IMR-90 (cell line): Measurements from ENCODE around the gene FAM149B1. TPM values are rescaled to one million over a fixed set of nuclear protein-coding genes. Genes with fewer than 3 reads are reported as not detected.

Experiments used
- ATAC-seq: fragments of 200-7000 bp; cut with Tn5 transposase; 2 replicates; pipeline ENCODE4 v1.9.1; 2020; ENCODE audit warnings: low read depth, mild to moderate bottlenecking, moderate library complexity
- BruUV-seq: library from RNA; stranded (reverse); fragments of 400-500 nt; replicated peaks from 2 replicates; lab custom pipeline; 2021; lab: Mats Ljungman, UMichigan
- CTCF ChIA-PET: fragments of 300-600 bp; formaldehyde crosslinking; extraction: SDS; loops from one replicate; lab custom pipeline; 2021; ENCODE audit warnings: antibody characterized with exemption; lab: Yijun Ruan, JAX
- POLR2A ChIA-PET: fragments of 300-600 bp; sonication (Branson Sonifier 250); formaldehyde crosslinking; loops from one replicate; lab custom pipeline; 2022; ENCODE audit warnings: antibody characterized with exemption; ENCODE audit not compliant: unreplicated experiment; lab: Charles Lee
- DNase-seq: peaks from one replicate; pipeline ENCODE4 v3.0.0; 2013
- H2AFZ ChIP-seq: replicated peaks from 2 replicates; pipeline ENCODE3; 2013; ENCODE audit warnings: low read length, mild to moderate bottlenecking; ENCODE audit not compliant: poor library complexity
- H2AK5ac ChIP-seq: 2 replicates; pipeline ENCODE4 v1.6.1; 2013; ENCODE audit warnings: low read depth, low read length, inconsistent platforms
- H2AK9ac ChIP-seq: replicated peaks from 2 replicates; pipeline ENCODE3; 2013; ENCODE audit warnings: mild to moderate bottlenecking, low read depth, low read length, moderate library complexity; ENCODE audit not compliant: poor library complexity
- H2BK120ac ChIP-seq: 2 replicates; pipeline ENCODE4 v1.6.1; 2013; ENCODE audit warnings: low read depth, low read length, inconsistent platforms
- H2BK15ac ChIP-seq: 3 replicates; pipeline ENCODE4 v1.6.1; 2013; ENCODE audit warnings: low read depth, low read length, inconsistent platforms
- H2BK20ac ChIP-seq: 2 replicates; pipeline ENCODE4 v1.6.1; 2013; ENCODE audit warnings: low read depth, mild to moderate bottlenecking, inconsistent platforms, low read length, moderate library complexity
- H2BK5ac ChIP-seq: 2 replicates; pipeline ENCODE4 v1.6.1; 2013; ENCODE audit warnings: mild to moderate bottlenecking, low read depth, low read length, inconsistent platforms; ENCODE audit not compliant: poor library complexity, severe bottlenecking
- H3K14ac ChIP-seq: replicated peaks from 2 replicates; pipeline ENCODE4 v1.6.1; 2013; ENCODE audit warnings: low read depth, low read length, inconsistent platforms
- H3K18ac ChIP-seq: 2 replicates; pipeline ENCODE4 v1.6.1; 2013; ENCODE audit warnings: low read depth, low read length, control low read depth
- H3K23ac ChIP-seq: 2 replicates; pipeline ENCODE4 v1.6.1; 2013; ENCODE audit warnings: low read depth, low read length, inconsistent platforms
- H3K27ac ChIP-seq: 2 replicates; pipeline ENCODE4 v1.5.1; 2013; ENCODE audit warnings: mild to moderate bottlenecking, control low read depth, low read length; ENCODE audit not compliant: insufficient read depth
- H3K27me3 ChIP-seq: 2 replicates; pipeline ENCODE4 v1.6.1; 2013; ENCODE audit warnings: low read length; ENCODE audit not compliant: control insufficient read depth, insufficient read depth
- H3K36me3 ChIP-seq: 2 replicates; pipeline ENCODE4 v1.6.1; 2013; ENCODE audit warnings: low read length, mixed read lengths; ENCODE audit not compliant: control insufficient read depth, insufficient read depth
- H3K4ac ChIP-seq: 2 replicates; pipeline ENCODE4 v1.6.1; 2013; ENCODE audit warnings: low read depth, low read length, inconsistent platforms
- H3K4me1 ChIP-seq: 2 replicates; pipeline ENCODE4 v1.6.1; 2013; ENCODE audit warnings: low read length, mixed read lengths; ENCODE audit not compliant: control insufficient read depth, insufficient read depth
- H3K4me2 ChIP-seq: 2 replicates; pipeline ENCODE4 v1.6.1; 2013; ENCODE audit warnings: low read depth, mild to moderate bottlenecking, control low read depth, low read length, moderate library complexity
- H3K4me3 ChIP-seq: 2 replicates; pipeline ENCODE4 v1.5.1; 2013; ENCODE audit warnings: low read depth, mild to moderate bottlenecking, control low read depth, low read length, moderate library complexity; ENCODE audit not compliant: insufficient read depth
- H3K56ac ChIP-seq: 2 replicates; pipeline ENCODE4 v1.6.1; 2013; ENCODE audit warnings: low read length, inconsistent platforms; ENCODE audit not compliant: insufficient read depth; ENCODE audit errors: extremely low read depth
- H3K79me1 ChIP-seq, 2 experiments: 2 replicates each; pipeline ENCODE4 v1.6.1; 2013; ENCODE audit warnings: low read length in 2 of 2, inconsistent platforms in 1 of 2, low read depth in 1 of 2
- H3K9ac ChIP-seq: 2 replicates; pipeline ENCODE4 v1.6.1; 2013; ENCODE audit warnings: low read depth, low read length, control low read depth
- H3K9me1 ChIP-seq: 2 replicates; pipeline ENCODE4 v1.6.1; 2013; ENCODE audit warnings: low read length, inconsistent platforms; ENCODE audit not compliant: insufficient read depth
- H3K9me3 ChIP-seq: 2 replicates; pipeline ENCODE4 v1.6.1; 2013; ENCODE audit warnings: low read length; ENCODE audit not compliant: control insufficient read depth, insufficient read depth
- H4K20me1 ChIP-seq: 2 replicates; pipeline ENCODE4 v1.6.1; 2013; ENCODE audit warnings: low read length, inconsistent platforms; ENCODE audit not compliant: insufficient read depth
- H4K5ac ChIP-seq: 2 replicates; pipeline ENCODE4 v1.6.1; 2013; ENCODE audit warnings: mild to moderate bottlenecking, low read depth, low read length, control low read depth
- H4K8ac ChIP-seq, 2 experiments: 2 replicates each; pipeline ENCODE4 v1.6.1; 2013; ENCODE audit warnings: low read depth in 2 of 2, low read length in 2 of 2, control low read depth in 1 of 2, inconsistent platforms in 1 of 2
- H4K91ac ChIP-seq: 2 replicates; pipeline ENCODE4 v1.6.1; 2013; ENCODE audit warnings: low read depth, low read length, inconsistent platforms; ENCODE audit not compliant: insufficient read depth
- BHLHE40 ChIP-seq: fragments of 150-350 bp; IDR thresholded peaks from 2 replicates; pipeline ENCODE4 v1.6.1; 2016; ENCODE audit warnings: mild to moderate bottlenecking, low read depth, low read length
- CEBPB ChIP-seq: IDR thresholded peaks from 2 replicates; pipeline ENCODE4 v1.6.1; 2012; ENCODE audit warnings: low read depth, low read length, improper control_type of control experiment
- CHD1 ChIP-seq: IDR thresholded peaks from 2 replicates; pipeline ENCODE4 v1.6.1; 2012; ENCODE audit warnings: low read depth, low read length, improper control_type of control experiment
- CTCF ChIP-seq: conservative IDR thresholded peaks from 2 replicates; pipeline ENCODE4 v1.5.1; 2012; ENCODE audit warnings: mild to moderate bottlenecking, low read depth, low read length, improper control_type of control experiment
- ELK1 ChIP-seq: fragments of 150-350 bp; IDR thresholded peaks from 2 replicates; pipeline ENCODE4 v1.6.1; 2016; ENCODE audit warnings: low read depth, mild to moderate bottlenecking, low read length, moderate library complexity, borderline replicate concordance
- FOS ChIP-seq: fragments of 150-350 bp; IDR thresholded peaks from 2 replicates; pipeline ENCODE4 v1.6.1; 2016; ENCODE audit warnings: low read depth, low read length
- MAFK ChIP-seq: IDR thresholded peaks from 2 replicates; pipeline ENCODE4 v1.6.1; 2012; ENCODE audit warnings: low read depth, low read length, improper control_type of control experiment
- MAZ ChIP-seq: IDR thresholded peaks from 2 replicates; pipeline ENCODE4 v1.6.1; 2012; ENCODE audit warnings: low read depth, mild to moderate bottlenecking, low read length, improper control_type of control experiment, moderate library complexity, borderline replicate concordance
- MXI1 ChIP-seq: IDR thresholded peaks from 2 replicates; pipeline ENCODE4 v1.6.1; 2012; ENCODE audit warnings: low read depth, mild to moderate bottlenecking, low read length, moderate library complexity, borderline replicate concordance
- NFE2L2 ChIP-seq: fragments of 150-350 bp; IDR thresholded peaks from 2 replicates; pipeline ENCODE4 v1.6.1; 2016; ENCODE audit warnings: low read depth, mild to moderate bottlenecking, low read length
- POLR2A ChIP-seq: IDR thresholded peaks from 2 replicates; pipeline ENCODE4 v1.6.1; 2012; ENCODE audit warnings: mild to moderate bottlenecking, low read depth, low read length
- RAD21 ChIP-seq: IDR thresholded peaks from 2 replicates; pipeline ENCODE4 v1.6.1; 2012; ENCODE audit warnings: low read length, improper control_type of control experiment
- RCOR1 ChIP-seq: IDR thresholded peaks from 2 replicates; pipeline ENCODE4 v1.6.1; 2012; ENCODE audit warnings: mild to moderate bottlenecking, low read length, improper control_type of control experiment; ENCODE audit not compliant: insufficient replicate concordance
- RFX5 ChIP-seq: IDR thresholded peaks from 2 replicates; pipeline ENCODE4 v1.8.0; 2012; ENCODE audit warnings: low read depth, mild to moderate bottlenecking, low read length, moderate library complexity
- SMC3 ChIP-seq: fragments of 150-350 bp; IDR thresholded peaks from 2 replicates; pipeline ENCODE4 v1.6.1; 2016; ENCODE audit warnings: low read depth, mild to moderate bottlenecking, antibody characterized with exemption, low read length, moderate library complexity
- USF2 ChIP-seq: fragments of 150-350 bp; IDR thresholded peaks from 2 replicates; pipeline ENCODE4 v1.6.1; 2017; ENCODE audit warnings: mild to moderate bottlenecking, antibody characterized with exemption, low read length, low read depth
- WGBS, 2 experiments: methylation state at CpG; one replicate each; pipeline versions ENCODE4 v1.1.5 to v1.1.7; 2013; ENCODE audit warnings: missing lambda C conversion rate in 2 of 2; ENCODE audit not compliant: insufficient read length in 1 of 2; ENCODE audit errors: extremely low coverage in 2 of 2; 5-methylcytosine and 5-hydroxymethylcytosine counted together
- dilution Hi-C: fragments of 300-500 bp; cut with HindIII; formaldehyde crosslinking; loops from one replicate; pipeline ENCODE4 v1.14.3; 2018; ENCODE audit warnings: low sequenced_read_pairs; ENCODE audit not compliant: unreplicated experiment
- in situ Hi-C: fragments of 300-500 bp; cut with MboI; formaldehyde crosslinking; loops from 3 replicates; pipeline ENCODE4 v1.14.3; 2019; ENCODE audit warnings: low sequenced_read_pairs, inconsistent platforms, mixed read lengths
- intact Hi-C: fragments of 100-400 bp; cut with micrococcal nuclease; formaldehyde crosslinking; loops from 2 replicates; pipeline ENCODE4 v1.10.0; 2022
- polyA plus RNA-seq, 3 experiments: library from polyadenylated mRNA; depleted of rRNA; stranded (reverse); fragments of >200 nt; gene quantifications; 2 replicates each; pipeline ENCODE4 v1.2.3, GENCODE V29; 2012; ENCODE audit warnings: low replicate concordance in 1 of 3
- total RNA-seq: library from RNA; depleted of rRNA; stranded (reverse); fragments of >200 nt; gene quantifications from 2 replicates; pipeline ENCODE4 v1.2.3, GENCODE V29; 2012

Gene FAM149B1
- total and polyA plus RNA-seq, 2 of the 4 experiments (the other 2 are of a cell fraction) = 21.7 to 28.3 TPM

DNA sequence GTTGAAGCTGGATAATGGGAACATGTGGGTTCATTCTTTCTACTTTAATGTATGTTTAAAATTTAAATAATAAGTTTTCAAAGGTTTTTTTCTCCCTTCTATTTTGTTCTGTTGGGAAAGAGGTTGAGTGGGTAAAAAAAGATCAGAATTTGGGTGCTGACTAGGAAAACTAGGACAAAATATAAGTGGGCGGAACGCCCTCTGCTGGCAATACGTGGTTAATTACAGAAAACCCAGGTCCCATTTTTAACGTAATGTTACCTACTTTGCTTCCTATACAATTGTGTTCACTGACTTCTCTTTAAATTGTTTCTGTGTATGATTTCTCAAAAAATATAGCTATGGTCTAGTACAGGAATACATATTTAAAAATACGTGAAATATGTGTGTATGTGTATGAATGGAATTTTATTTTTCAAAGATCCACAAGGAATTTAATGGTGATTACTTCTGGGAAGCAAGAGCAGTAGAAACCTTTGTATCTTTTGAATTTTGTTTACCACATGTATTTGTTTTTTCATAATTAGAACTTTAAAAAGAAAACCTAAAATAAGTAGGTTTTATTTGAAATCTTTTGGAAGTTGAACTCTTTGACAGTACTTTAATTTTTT is 8.8 kb upstream of the FAM149B1 start:
- Histone ChIP-seq H3K4me2 (no peak overlapping the region), H3K9me1 (no peaks in the 10 kb centered on the region), H3K14ac (no peak overlapping the region), H3K23ac (no peak overlapping the region), H3K4me1 (no peaks in the 10 kb centered on the region), H3K27ac (no peak overlapping the region), H2AK9ac (no peak overlapping the region), H3K18ac (no peak overlapping the region), H3K4ac (no peak overlapping the region), H4K20me1 (peaks cover 10% of the 10 kb centered on the region; the same call in 1 of the 2 replicates), H3K79me1 (peaks cover 18 to 25% of the 10 kb centered on the region in 2 experiments), H2AFZ (no peak overlapping the region), H2BK15ac (no peak overlapping the region), H2BK120ac (no peak overlapping the region), H3K27me3 (no peaks in the 10 kb centered on the region), H3K56ac (no peak overlapping the region), H2BK20ac (no peak overlapping the region), H4K91ac (no peak overlapping the region), H2AK5ac (no peak overlapping the region), H3K36me3 (peaks cover 21% of the 10 kb centered on the region), H2BK5ac (no peak overlapping the region), H3K9me3 (no peaks in the 10 kb centered on the region), H4K8ac (no peak overlapping the region), H3K9ac (no peak overlapping the region), H3K4me3 (no peak overlapping the region), H4K5ac (no peak overlapping the region)
- no TSS peak for BruUV-seq
- ChIA-PET POLR2A (no interaction called here), CTCF (interaction anchor here (0.6 to 1.5 kb wide), 6 partner anchors 9 to 272 kb away, joined by 3 to 11 read pairs (median 3); partner anchors contain the start of genes ECD, FAM149B1 and NUDT13)
- WGBS, 2 experiments = no CpG with 5 or more reads among the region's 5 CpGs
- intact Hi-C loops (loop anchor here (1.0 to 5.0 kb wide), 2 partner anchors 47 to 63 kb away; partner anchors contain the start of genes NUDT13 and P4HA1), dilution Hi-C loops (no loop called here), in situ Hi-C loops (no loop called here)
- DNase-seq (peak; percentile 55), ATAC-seq (peak; percentile 80)
- TF ChIP-seq CEBPB = no peak
- no peak for TF ChIP-seq RFX5
- no peak for TF ChIP-seq RCOR1
- TF ChIP-seq FOS = no peak
- TF ChIP-seq CHD1 = no peak
- TF ChIP-seq RAD21 = peak; percentile 63
- TF ChIP-seq SMC3 = peak; percentile 54
- no peak for TF ChIP-seq USF2
- TF ChIP-seq ELK1 = no peak
- TF ChIP-seq MAFK = no peak
- no peak for TF ChIP-seq POLR2A
- no peak for TF ChIP-seq NFE2L2
- TF ChIP-seq MXI1 = no peak
- TF ChIP-seq BHLHE40 = no peak
- TF ChIP-seq CTCF = peak; percentile 76
- TF ChIP-seq MAZ = no peak
